HG03175 (cell line): Measurements from ENCODE around the gene ORAI3.

Experiments
- ATAC-seq: cut with Tn5 transposase; IDR thresholded peaks from one replicate; pipeline ENCODE4 v1.9.1; 2021; ENCODE audit warnings: mild to moderate bottlenecking, moderate library complexity; ENCODE audit not compliant: unreplicated experiment

Gene ORAI3

DNA sequence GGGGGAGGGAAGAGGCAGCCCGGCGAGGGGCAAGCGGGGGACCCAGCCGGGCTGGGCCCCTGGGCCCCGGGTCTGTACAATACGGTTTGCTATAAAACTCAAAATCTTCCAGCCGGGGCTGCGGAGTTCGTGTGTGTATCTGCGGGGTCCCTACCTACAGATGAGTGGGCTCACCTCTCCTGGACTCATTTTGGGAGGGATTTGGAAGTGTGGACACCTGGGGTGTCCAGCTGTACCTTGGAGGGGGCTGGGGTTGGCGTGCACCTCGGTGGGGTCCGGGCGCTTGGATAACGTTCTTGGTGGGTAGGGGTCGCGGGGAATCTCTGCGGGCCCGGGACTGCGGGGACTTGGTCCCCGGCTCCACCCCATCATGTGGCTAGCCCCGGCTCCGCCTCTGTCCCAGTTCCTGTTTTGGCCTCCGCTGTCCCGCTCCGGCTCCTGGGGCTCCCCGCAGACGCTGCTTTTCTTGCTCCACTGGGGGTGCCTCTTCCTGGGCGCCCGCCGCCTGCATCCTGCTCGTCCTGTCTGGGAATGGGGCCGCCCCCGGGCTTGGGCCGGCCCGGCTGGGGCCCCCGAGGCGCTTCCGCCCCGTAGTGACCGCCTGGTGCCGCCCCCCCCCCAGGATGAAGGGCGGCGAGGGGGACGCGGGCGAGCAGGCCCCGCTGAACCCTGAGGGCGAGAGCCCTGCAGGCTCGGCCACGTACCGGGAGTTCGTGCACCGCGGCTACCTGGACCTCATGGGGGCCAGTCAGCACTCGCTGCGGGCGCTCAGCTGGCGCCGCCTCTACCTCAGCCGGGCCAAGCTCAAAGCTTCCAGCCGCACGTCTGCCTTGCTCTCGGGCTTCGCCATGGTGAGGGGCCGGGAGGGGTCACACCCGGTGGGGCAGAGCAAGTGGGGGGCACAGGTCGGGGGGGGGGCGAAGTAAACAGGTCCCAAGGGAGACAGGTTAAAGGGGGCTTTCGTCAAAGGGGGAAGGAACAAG, at the start of gene ORAI3:
ORAI3 (plus strand) TSS at position 402 of the 983 bp plus-strand sequence; CDS start at position 624, 222 bp downstream.
- peak; percentile 74 for ATAC-seq

DNA sequence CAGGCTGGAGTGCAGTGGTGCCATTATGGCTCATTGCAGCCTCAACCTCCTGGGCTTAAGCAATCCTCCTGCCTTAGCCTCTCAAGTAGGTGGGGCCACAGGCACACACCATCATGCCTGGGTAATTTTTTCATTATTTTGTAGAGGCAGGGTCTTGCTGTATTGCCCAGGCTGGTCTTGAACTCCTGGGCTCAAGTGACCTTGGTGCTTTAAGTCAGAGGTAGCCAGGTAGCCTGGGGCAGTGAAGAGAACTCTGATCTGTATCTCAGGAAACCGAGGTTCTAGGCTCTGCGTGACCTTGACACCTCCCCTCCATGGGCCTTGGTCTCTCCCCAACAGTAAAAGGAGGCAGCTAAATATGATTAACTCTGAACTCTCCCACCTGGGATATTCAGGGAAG, 49.1 kb upstream of the ORAI3 start:
- no peak for ATAC-seq

DNA sequence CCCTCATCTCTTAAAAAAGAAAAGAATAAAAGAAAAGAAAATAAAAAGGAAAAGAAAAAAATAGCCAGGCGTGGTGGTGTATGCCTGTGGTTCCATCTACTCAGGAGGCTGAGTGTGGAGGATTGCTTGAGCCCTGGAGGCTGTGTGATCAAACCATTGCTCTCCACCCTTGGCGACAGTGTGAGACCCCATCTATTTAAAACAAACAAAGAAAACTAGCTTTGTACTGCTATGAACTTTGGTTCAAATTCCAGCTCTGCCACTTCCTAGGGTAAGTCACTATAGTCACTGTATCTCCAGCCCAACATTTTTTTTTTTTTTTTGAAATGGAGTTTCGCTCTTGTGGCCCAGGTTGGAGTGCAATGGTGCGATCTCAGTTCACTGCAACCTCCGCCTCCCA, 48.3 kb upstream of the ORAI3 start:
- ATAC-seq = no peak

DNA sequence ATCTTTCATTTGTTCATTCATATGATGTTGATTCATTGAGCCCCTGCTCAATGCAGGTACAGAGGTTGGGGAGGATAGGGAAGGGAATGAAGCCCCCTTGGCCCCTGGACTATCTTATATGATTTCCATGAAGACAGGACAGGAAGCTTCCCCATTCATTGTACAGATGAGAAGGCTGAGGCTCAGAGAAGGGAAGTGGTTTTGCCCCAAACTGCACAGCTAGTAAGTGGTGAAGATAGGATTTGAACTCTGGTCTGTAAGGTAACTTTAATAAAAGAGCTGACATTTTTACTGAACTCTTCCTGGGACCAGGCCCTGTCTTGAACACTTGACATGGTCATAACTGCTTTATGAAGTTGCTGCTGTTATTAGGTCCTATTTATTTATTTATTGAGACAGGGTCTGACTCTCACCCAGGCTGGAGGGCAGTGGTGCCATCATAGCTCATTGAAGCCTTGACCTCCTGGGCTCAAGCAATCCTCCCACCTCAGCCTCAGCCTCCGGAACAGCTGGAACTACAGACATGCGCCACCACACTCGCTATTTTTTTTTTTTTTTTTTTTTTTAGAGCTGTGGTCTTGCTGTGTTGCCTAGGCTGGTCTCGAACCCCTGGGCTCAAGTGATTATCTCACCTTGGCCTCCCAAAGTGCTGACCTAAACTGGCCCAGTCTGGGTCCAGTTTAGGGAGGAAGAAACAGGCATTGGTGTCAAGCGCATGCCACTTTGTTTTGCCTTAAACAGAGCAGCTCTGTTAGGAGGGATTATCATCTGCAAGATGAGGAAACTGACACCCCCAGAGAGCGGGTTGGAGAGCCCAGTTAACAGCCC, 47.5 kb upstream of the ORAI3 start:
- ATAC-seq = no peak

DNA sequence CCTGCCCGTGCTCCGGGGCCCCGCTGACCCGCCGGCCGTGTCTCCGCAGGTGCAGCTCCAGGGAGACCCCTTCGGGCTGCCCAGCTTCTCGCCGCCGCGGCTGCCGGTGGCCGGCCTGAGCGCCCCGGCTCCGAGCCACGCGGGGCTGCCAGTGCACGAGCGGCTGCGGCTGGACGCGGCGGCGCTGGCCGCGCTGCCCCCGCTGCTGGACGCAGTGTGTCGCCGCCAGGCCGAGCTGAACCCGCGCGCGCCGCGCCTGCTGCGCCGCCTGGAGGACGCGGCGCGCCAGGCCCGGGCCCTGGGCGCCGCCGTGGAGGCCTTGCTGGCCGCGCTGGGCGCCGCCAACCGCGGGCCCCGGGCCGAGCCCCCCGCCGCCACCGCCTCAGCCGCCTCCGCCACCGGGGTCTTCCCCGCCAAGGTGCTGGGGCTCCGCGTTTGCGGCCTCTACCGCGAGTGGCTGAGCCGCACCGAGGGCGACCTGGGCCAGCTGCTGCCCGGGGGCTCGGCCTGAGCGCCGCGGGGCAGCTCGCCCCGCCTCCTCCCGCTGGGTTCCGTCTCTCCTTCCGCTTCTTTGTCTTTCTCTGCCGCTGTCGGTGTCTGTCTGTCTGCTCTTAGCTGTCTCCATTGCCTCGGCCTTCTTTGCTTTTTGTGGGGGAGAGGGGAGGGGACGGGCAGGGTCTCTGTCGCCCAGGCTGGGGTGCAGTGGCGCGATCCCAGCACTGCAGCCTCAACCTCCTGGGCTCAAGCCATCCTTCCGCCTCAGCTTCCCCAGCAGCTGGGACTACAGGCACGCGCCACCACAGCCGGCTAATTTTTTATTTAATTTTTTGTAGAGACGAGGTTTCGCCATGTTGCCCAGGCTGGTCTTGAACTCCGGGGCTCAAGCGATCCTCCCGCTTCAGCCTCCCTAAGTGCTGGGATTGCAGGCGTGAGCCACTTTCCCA, 46.6 kb upstream of the ORAI3 start:
- no peak for ATAC-seq

DNA sequence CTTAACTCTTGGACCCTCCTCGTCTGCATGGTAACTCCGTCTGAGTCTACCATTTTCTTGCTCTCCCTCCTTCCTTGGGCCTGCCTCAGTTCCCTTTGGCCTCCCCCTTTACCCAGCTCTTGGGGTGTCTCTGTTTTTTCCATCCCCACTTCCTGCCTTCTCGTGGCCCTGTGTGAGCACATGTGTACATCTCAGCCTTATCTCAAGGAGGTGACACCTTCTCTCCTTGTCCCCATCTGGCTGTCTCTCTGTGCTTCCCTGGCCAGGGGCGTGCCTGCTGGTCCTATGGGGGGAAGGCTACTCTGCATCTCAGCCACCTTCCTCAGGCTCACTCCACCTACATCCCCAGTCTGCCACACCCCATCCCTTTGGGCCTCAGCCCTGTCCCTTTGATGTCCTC, 45.9 kb upstream of the ORAI3 start:
- ATAC-seq = no peak

DNA sequence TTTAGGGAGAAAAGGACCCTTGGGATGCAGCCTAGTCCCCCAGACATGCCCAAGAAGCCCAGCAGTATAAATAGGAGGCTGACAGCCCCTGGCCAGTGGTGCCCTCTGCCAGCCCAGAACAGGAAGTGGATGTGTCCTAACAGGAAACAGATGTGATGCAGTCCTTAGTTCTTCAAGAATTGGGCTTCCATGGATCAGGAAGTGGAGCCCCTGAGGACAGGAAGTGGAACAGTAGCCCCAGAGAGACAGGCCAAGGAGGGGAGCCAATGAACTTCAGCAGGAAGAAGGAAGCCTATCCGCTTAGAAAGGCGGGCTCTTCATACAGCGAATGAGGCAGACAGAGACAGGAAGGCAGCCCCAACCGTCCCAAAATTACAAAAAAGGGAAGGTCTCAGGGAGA, 45.3 kb upstream of the ORAI3 start:
- ATAC-seq = no peak

DNA sequence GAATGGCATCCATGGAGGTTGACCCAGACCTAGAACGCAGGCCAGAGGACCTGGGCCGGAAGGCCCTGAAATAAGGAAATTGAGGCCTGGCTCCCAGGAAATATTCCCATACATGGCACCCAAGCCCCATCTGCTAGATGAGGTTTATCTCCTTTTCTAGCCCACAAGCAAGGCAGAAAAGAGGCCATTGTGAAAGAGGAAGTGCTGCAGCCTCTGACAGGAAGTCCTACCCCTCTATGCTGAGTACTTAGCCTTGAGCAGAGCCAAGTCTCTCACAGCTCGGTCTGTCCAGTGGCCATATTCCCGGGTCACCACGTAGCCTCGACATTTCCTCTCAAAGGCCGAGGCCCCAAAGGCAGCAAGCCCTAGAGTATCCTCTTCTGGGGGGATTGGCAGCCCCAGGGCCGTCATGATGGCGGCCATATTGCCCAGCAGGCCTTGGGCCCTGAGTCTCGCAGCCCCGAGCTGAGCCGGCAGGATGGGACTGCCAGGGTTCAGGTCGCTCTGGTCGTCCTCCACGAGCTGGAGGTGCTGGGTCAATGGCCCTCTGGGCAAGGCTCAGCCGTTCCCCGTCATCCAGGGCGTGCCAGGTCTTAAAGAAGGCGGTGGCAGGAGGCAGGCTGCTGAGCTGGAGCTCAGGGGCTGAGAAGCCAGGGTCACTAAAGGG, 44.6 kb upstream of the ORAI3 start:
- ATAC-seq = no peak

DNA sequence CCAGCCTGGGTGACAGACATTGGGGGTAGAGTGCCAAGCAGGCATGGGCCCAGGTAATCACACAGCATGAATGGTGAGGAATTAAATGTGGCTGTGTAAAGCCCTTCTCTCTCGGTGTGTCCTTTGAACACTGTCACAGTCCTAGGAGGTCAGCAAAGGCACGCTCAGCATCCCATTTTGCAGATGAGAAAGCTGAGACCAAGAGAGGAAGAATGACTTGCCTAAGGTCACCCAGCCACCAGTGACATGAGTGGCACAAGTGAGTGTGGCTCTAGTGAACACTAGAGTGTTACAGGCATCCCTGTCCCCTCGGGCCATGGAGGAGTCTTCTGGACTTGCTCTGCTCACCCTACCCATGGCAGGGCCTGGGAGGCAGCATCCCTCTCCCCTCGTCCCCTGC, 41.8 kb upstream of the ORAI3 start:
- no peak for ATAC-seq

DNA sequence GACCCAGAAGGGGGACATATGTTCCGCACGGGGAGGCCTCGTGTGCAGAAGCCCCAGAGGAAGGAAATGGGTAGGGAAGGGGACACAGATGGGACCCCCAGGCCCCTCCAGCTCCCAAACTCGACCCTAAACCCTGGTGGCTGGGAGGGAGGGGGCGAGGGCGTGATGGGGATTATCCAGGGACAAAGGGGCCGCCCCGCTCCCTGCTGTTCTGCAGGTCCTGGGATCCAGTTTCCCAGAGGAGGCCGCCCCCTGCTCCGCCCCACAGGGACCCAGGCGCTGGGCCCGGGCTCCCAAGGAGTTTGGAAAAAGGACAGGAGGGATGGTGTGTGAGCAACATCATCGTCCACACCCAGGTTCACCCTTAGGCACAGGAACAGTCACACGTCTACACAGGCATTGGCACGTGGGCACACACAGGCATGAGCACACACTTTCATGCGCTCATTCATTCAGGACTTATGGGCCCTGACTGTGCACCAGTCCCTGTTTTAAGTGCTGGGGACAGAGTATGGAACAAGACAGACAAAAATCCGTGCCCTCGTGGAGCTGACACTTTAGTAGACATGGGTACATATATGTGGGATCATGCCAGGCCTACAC, 38.3 kb upstream of the ORAI3 start:
- ATAC-seq = no peak

DNA sequence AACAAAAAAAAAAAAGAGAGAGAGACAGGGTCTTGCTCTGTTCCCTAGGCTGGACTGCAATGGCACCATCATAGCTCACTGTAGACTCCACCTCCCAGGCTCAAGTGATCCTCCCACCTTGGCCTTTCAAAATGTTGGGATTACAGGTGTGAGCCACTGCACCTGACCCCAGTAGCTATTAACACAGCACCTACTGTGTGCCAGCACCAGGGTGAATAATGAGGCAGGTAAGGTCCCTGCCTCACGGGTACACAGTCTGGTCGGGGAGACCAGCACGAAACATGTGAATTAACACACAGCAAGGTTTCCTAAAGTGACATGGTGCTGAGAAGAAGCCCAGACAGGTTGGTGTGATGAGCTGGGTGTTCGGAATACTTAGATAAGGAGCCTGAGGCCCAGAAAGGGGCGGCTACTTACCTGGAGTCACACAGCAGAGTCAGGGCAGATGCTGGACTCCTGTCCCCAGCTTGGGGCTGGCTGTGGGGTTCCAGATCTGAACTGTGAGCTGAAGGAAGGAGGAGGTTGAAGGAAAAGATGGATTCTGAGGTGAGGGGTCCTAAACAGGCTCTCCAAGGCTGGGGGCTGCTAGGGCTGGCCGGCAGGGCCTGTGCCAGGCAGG, 36.0 kb upstream of the ORAI3 start:
- no peak for ATAC-seq

DNA sequence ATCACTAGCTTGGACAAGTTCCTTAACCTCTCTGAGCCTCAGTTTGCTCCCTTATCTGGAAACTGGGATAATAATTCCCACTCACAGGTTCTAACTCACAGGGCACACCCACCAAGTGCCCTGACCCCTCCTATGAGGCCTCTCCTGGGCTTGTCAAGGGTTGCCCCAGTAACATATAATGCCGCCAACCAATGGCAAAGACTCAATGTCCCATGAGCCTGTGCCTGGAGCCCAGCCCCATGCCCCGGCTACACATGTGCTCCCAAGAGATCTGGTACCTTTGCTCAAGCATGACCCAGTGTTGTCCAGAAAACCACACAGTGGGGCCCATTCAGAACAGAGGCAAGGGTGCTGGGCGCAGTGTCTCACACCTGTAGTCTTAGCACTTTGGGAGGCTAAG, 34.0 kb upstream of the ORAI3 start:
- ATAC-seq = no peak

DNA sequence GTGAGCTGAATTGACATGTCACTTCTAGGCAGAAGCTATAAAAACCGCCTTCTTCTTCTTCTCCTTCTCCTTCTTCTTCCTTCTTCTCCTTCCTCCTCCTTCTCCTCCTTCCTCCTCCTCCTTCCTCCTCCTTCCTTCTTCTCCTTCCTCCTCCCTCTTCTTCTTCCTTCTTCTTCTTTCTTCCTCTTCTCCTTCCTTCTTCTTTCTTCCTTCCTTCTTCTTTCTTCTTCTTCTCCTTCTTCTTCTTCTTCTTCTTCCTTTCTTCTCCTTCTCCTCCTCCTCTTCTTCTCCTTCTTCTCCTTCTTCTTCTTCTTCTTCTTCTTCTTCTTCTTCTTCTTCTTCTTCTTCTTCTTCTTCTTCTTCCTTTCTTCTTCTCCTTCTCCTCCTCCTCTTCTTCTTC, 30.3 kb upstream of the ORAI3 start:
- ATAC-seq = no peak

DNA sequence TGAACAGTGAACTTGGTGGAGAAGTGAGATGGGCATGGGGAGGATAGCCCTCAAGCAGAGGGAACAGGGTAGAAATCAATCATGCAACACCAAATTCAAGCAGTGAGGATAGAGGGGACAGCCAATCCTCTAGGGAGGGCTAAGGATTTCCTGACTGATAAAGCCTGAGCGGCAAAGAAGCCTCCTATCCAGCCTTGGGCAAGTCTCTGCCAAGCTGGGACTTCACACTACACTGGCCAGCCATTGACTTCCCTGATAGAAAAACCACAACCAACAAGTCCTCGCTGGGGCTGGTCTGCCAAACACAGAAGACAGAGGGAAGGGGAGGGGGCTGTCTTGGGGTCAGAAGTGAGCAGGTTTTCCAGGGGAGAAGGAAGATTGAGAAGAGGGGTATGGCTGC, 28.0 kb upstream of the ORAI3 start:
- ATAC-seq = no peak

DNA sequence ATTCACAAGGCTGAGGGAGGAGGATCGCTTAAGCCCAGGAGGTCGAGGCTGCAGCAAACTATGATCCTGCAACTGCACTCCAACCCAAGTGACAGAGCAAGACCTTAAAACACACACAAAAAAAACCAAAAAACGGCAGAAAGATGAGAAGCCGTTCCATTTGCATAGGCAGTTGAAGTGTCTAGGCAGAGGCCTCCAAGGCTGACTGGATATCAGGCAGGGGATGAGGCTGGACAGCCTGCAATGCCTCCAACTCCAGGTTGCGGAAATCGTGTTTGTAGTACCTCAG, 27.5 kb upstream of the ORAI3 start:
- no peak for ATAC-seq

DNA sequence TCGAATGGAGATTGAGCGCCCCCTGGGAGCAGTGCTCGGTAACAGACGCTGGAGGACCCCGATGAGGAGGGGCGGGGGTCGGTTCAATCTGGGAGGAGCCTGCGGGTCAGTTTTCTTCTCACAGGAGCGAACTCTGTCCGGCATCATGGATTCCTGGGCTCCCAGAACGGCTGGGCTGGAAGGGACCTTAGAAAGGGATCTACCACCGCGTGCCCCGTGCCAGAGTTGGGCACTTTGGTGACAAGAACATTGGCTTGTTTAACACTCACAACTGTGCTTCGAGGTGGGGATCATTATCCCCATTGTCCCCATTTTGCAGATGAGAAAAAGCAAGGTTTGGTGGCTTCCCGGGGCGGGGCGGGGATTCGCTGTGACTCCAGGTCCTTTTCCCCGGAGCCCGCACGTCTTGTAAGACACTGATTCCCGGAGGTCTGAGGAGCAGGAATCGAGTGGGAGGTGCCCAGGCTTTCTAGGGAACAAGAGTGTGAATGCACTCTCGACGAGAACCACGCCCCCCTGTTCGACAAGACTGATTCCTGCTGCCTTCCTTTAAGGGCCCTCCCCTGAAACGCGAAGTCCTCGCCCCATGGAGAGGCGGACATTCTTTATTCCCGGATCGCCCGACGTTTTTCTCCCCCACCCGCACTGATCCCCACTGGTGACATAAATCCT, 27.0 kb upstream of the ORAI3 start:
- no peak for ATAC-seq

DNA sequence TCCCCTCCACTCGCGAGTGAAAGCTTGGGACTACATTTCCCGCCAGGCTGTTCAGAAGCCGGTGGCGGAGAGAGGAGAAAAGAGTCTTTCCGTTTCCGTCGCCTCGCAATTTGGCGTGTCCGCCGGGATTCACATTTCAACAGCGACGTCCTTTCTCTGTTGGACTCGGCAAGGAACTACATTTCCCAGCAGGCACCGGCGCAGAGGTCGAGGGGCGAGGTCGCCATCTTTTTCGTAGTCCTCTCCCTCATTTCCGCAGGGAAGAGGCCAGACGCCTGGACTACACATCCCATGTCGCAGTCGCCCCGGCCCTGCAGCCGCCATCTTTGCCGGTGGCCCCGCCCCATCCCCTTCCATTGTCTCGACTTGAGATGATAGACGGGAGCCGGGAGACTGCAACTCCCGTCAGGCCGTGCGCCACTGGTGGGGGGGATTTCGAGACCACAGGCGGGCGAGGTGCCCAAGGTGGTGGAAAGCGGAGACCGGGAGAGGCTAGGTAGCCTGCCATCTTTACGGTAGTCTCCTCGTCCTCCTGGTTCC, 26.4 kb upstream of the ORAI3 start:
- ATAC-seq = peak; percentile 75

DNA sequence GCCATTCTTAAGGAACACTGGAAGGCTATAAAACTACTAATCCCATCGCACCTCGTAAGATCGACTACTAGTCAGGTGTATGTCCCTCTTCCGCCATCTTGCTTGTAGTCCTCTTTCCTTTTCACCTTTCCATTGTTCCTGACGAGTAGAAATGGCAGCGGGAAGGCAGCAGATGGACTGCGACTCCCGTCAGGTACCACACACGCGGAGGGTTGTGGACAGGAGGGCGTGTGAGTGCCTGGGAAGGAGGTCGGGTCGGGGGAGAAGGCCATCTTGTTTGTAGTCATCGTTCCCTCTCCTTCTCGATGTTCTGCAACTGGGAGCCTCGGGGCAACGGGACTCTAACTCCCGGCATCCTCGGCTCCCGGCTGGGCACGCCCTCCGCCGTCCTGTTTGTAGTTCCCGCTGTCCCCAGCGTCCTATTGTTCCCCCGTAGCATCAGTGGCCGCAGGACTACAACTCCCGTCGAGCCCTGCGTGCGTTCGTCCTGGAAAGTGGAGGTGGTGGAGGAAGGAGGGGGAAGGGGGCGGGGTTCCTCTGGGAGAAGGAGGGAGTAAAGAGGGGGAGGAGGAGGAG, 25.8 kb upstream of the ORAI3 start:
- ATAC-seq = peak; percentile 75
